Trophoblast cell (in vitro differentiated cells and primary cell): ENCODE measurements around the gene MAGI2.

ENCODE experiments used
- DNase-seq, 2 donors: peaks; one replicate each; pipeline ENCODE4 v3.0.0-alpha.2; 2016
- H2AFZ ChIP-seq: 2 replicates; pipeline ENCODE4 v1.6.1; 2013; ENCODE audit warnings: low read length, moderate library complexity, mild to moderate bottlenecking; ENCODE audit not compliant: insufficient read depth, poor library complexity
- H2AK5ac ChIP-seq: 2 replicates; pipeline ENCODE4 v1.6.1; 2013; ENCODE audit warnings: mild to moderate bottlenecking, low read length
- H2BK120ac ChIP-seq: 2 replicates; pipeline ENCODE4 v1.6.1; 2013; ENCODE audit warnings: low read length, mild to moderate bottlenecking, moderate library complexity; ENCODE audit not compliant: insufficient read depth, poor library complexity
- H2BK12ac ChIP-seq: 2 replicates; pipeline ENCODE4 v1.6.1; 2013; ENCODE audit warnings: mild to moderate bottlenecking, low read length, moderate library complexity
- H2BK5ac ChIP-seq: 2 replicates; pipeline ENCODE4 v1.6.1; 2013; ENCODE audit warnings: low read length, low read depth, moderate library complexity, mild to moderate bottlenecking; ENCODE audit not compliant: poor library complexity
- H3K14ac ChIP-seq: 2 replicates; pipeline ENCODE4 v1.6.1; 2013; ENCODE audit warnings: mild to moderate bottlenecking, low read length
- H3K18ac ChIP-seq: 2 replicates; pipeline ENCODE4 v1.6.1; 2013; ENCODE audit warnings: mild to moderate bottlenecking, low read length
- H3K23ac ChIP-seq: 2 replicates; pipeline ENCODE4 v1.6.1; 2013; ENCODE audit warnings: low read length
- H3K27ac ChIP-seq: 2 replicates; pipeline ENCODE4 v1.5.1; 2013; ENCODE audit warnings: low read depth, mild to moderate bottlenecking, inconsistent platforms, low read length, moderate library complexity
- H3K27me3 ChIP-seq: 2 replicates; pipeline ENCODE4 v1.6.1; 2013; ENCODE audit warnings: inconsistent platforms, mild to moderate bottlenecking, low read length, moderate library complexity; ENCODE audit not compliant: insufficient read depth
- H3K36me3 ChIP-seq, 2 experiments: 1 replicate in 1 of 2; 2 replicates in 1 of 2; pipeline ENCODE4 v1.6.1; 2013; ENCODE audit warnings: low read length in 2 of 2, mild to moderate bottlenecking in 2 of 2, moderate library complexity in 1 of 2; ENCODE audit not compliant: insufficient read depth in 2 of 2, control insufficient read depth in 1 of 2
- H3K4ac ChIP-seq: 2 replicates; pipeline ENCODE4 v1.6.1; 2013; ENCODE audit warnings: low read depth, mild to moderate bottlenecking, low read length, moderate library complexity
- H3K4me1 ChIP-seq, 2 experiments: 1 replicate in 1 of 2; 2 replicates in 1 of 2; pipeline ENCODE4 v1.6.1; 2013; ENCODE audit warnings: low read length in 2 of 2, mild to moderate bottlenecking in 2 of 2, moderate library complexity in 1 of 2; ENCODE audit not compliant: insufficient read depth in 2 of 2, control insufficient read depth in 1 of 2
- H3K4me2 ChIP-seq: 2 replicates; pipeline ENCODE4 v1.6.1; 2013; ENCODE audit warnings: inconsistent platforms, mild to moderate bottlenecking, low read length, moderate library complexity
- H3K4me3 ChIP-seq: 2 replicates; pipeline ENCODE4 v1.5.1; 2013; ENCODE audit warnings: mild to moderate bottlenecking, low read depth, low read length, inconsistent platforms
- H3K79me1 ChIP-seq: one replicate; pipeline ENCODE4 v1.6.1; 2013; ENCODE audit warnings: low read length
- H3K79me2 ChIP-seq: 2 replicates; pipeline ENCODE4 v1.6.1; 2013; ENCODE audit warnings: low read length, mild to moderate bottlenecking; ENCODE audit not compliant: control insufficient read depth, insufficient read depth, poor library complexity
- H3K9ac ChIP-seq: 2 replicates; pipeline ENCODE4 v1.6.1; 2013; ENCODE audit warnings: mild to moderate bottlenecking, low read length
- H3K9me3 ChIP-seq: 2 replicates; pipeline ENCODE4 v1.6.1; 2013; ENCODE audit warnings: low read depth, mild to moderate bottlenecking, control low read depth, inconsistent platforms, low read length; ENCODE audit not compliant: insufficient read depth
- H4K12ac ChIP-seq: 2 replicates; pipeline ENCODE4 v1.6.1; 2013; ENCODE audit warnings: low read depth, mild to moderate bottlenecking, low read length, moderate library complexity
- H4K8ac ChIP-seq: 2 replicates; pipeline ENCODE4 v1.6.1; 2013; ENCODE audit warnings: low read depth, mild to moderate bottlenecking, low read length, moderate library complexity
- H4K91ac ChIP-seq: one replicate; pipeline ENCODE4 v1.6.1; 2013; ENCODE audit warnings: low read depth, mild to moderate bottlenecking, low read length, moderate library complexity
- WGBS: extraction: QIAGEN DNeasy Blood & Tissue Kit; methylation state at CpG from one replicate; pipeline ENCODE4 v1.1.7; 2013; ENCODE audit warnings: missing lambda C conversion rate; ENCODE audit not compliant: insufficient read length, insufficient coverage; ENCODE audit errors: extremely low coverage; 5-methylcytosine and 5-hydroxymethylcytosine counted together

The MAGI2 gene

GRCh38 chr7:78112488-78112887 lies 1341.0 kb downstream of the MAGI2 start:
- H3K79me2 ChIP-seq: no peaks in the 10 kb centered on the region
- H3K4ac ChIP-seq: no peak overlapping the region
- H3K23ac ChIP-seq: no peak overlapping the region
- DNase-seq: no peak
- no peak overlapping the region for H4K8ac ChIP-seq
- no peak overlapping the region for H3K9ac ChIP-seq
- peaks cover 2% of the 10 kb centered on the region for H3K9me3 ChIP-seq
- H3K14ac ChIP-seq: no peak overlapping the region
- H3K27me3 ChIP-seq: no peaks in the 10 kb centered on the region
- H3K27ac ChIP-seq: no peak overlapping the region
- no peaks in the 10 kb centered on the region for H3K79me1 ChIP-seq
- no peak overlapping the region for H3K4me3 ChIP-seq
- H2BK5ac ChIP-seq: no peak overlapping the region
- no peak overlapping the region for H2AFZ ChIP-seq
- peaks cover 0 to 6% of the 10 kb centered on the region in 2 experiments for H3K4me1 ChIP-seq
- no peak overlapping the region for H3K18ac ChIP-seq
- H2BK12ac ChIP-seq: no peak overlapping the region
- H2BK120ac ChIP-seq: no peak overlapping the region
- no peak overlapping the region for H4K12ac ChIP-seq
- no peak overlapping the region for H4K91ac ChIP-seq
- no peaks in the 10 kb centered on the region for H3K36me3 ChIP-seq
- no peak overlapping the region for H2AK5ac ChIP-seq
- no CpG with 5 or more reads among the region's 5 CpGs for WGBS
- H3K4me2 ChIP-seq: no peak overlapping the region

GRCh38 chr7:78111386-78111785 lies 1342.1 kb downstream of the MAGI2 start:
- Histone ChIP-seq H2AK5ac (no peak overlapping the region), H3K27ac (no peak overlapping the region), H3K4me2 (no peak overlapping the region), H2BK5ac (no peak overlapping the region), H3K4ac (no peak overlapping the region), H2AFZ (no peak overlapping the region), H4K12ac (no peak overlapping the region), H4K8ac (no peak overlapping the region), H3K14ac (no peak overlapping the region), H3K4me3 (no peak overlapping the region), H3K4me1 (peaks cover 0 to 6% of the 10 kb centered on the region in 2 experiments), H3K23ac (no peak overlapping the region), H2BK120ac (no peak overlapping the region), H2BK12ac (no peak overlapping the region), H3K36me3 (no peaks in the 10 kb centered on the region), H3K18ac (no peak overlapping the region), H3K79me1 (no peaks in the 10 kb centered on the region), H4K91ac (no peak overlapping the region), H3K79me2 (no peaks in the 10 kb centered on the region), H3K9me3 (no peaks in the 10 kb centered on the region), H3K27me3 (no peaks in the 10 kb centered on the region), H3K9ac (no peak overlapping the region)
- no CpG with 5 or more reads among the region's 3 CpGs for WGBS
- no peak for DNase-seq

- H2BK120ac ChIP-seq: no peak overlapping the region
- no peak overlapping the region for H3K18ac ChIP-seq
- H3K4me1 ChIP-seq: no peaks in the 10 kb centered on the region
Measured at GRCh38 chr7:78103475-78103874, 1350.0 kb downstream of the MAGI2 start.

GRCh38 chr7:78101076-78101475 lies 1352.4 kb downstream of the MAGI2 start:
- Histone ChIP-seq H3K79me1 (no peaks in the 10 kb centered on the region), H2BK12ac (no peak overlapping the region)

More at GRCh38 chr7:78103475-78103874, 1350.0 kb downstream of the MAGI2 start:
- Histone ChIP-seq H3K36me3 (no peaks in the 10 kb centered on the region), H3K4me3 (no peak overlapping the region), H3K27me3 (no peaks in the 10 kb centered on the region), H3K4ac (no peak overlapping the region), H3K4me2 (no peak overlapping the region), H2AFZ (no peak overlapping the region), H2BK12ac (no peak overlapping the region), H3K9ac (no peak overlapping the region), H2AK5ac (no peak overlapping the region), H2BK5ac (no peak overlapping the region), H4K12ac (no peak overlapping the region), H3K27ac (no peak overlapping the region), H3K79me1 (no peaks in the 10 kb centered on the region), H3K79me2 (no peaks in the 10 kb centered on the region), H3K14ac (no peak overlapping the region), H3K23ac (no peak overlapping the region), H4K91ac (no peak overlapping the region), H3K9me3 (no peaks in the 10 kb centered on the region), H4K8ac (no peak overlapping the region)
- WGBS: no CpG with 5 or more reads among the region's 4 CpGs
- no peak for DNase-seq

More at GRCh38 chr7:78101076-78101475, 1352.4 kb downstream of the MAGI2 start:
- Histone ChIP-seq H4K91ac (no peak overlapping the region), H3K18ac (no peak overlapping the region), H3K4me3 (no peak overlapping the region), H2BK120ac (no peak overlapping the region), H3K9ac (no peak overlapping the region), H3K9me3 (no peaks in the 10 kb centered on the region), H3K36me3 (no peaks in the 10 kb centered on the region), H3K4ac (no peak overlapping the region), H2AK5ac (no peak overlapping the region), H3K23ac (no peak overlapping the region), H4K12ac (no peak overlapping the region), H2AFZ (no peak overlapping the region), H3K27me3 (no peaks in the 10 kb centered on the region), H3K4me2 (no peak overlapping the region), H4K8ac (no peak overlapping the region), H3K79me2 (no peaks in the 10 kb centered on the region), H2BK5ac (no peak overlapping the region), H3K27ac (no peak overlapping the region), H3K14ac (no peak overlapping the region), H3K4me1 (no peaks in the 10 kb centered on the region)
- DNase-seq: no peak
